NT2/D1 (cell line): ENCODE data around the gene PTPRG.

Experiments
- SUZ12 ChIP-seq: IDR thresholded peaks from 2 replicates; pipeline ENCODE4 v1.6.1; 2011; ENCODE audit not compliant: insufficient read length, insufficient read depth; ENCODE audit errors: extremely low read depth
- ZNF274 ChIP-seq: IDR thresholded peaks from 2 replicates; pipeline ENCODE4 v1.6.1; 2011; ENCODE audit warnings: mild to moderate bottlenecking, low read depth, low read length

DNA sequence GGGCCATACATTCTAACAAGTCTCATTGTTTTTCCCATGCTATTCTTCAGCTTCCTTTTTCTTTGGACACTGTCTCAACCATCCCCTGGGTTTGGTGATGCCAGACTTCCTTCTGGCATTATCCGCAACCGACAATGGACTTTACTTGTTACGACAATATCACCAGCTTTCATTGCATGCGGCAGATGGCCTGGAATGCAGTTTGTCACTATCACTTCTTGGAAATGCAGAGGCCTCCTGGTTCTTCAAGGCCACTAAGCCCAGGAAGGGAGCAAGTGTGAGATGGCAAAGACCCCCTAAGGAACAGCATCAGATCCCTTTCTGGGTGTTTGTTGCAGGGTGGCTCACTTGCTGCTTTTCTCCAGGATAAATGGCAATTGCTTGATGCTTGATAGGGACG lies 128.6 kb downstream of the PTPRG start:
- TF ChIP-seq ZNF274 (no peak), SUZ12 (no peak)
